ENCODE measurements around the gene BCAS3.

DNA sequence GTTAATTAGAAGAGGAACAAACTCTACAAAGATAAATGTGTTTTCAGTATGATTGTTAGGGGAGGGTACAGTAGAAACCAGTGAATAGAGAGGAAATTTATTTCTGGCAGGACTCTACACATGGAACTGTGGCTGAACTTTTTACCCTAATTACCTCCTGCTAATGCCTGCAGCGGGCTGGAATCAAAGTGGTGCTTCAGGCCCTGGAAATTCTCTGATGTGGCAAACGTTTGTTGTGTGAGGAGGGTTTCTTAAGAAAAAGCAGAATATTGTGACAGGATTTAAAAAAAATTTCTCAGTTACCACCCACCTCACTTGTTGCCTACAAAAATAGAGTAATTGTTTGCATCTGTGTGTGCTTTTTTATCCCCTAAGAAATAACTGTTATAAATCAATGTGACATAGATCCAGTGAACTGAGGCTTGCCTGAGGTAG, 154.5 kb downstream of the BCAS3 start:
- TF ChIP-seq, protein P1, sequence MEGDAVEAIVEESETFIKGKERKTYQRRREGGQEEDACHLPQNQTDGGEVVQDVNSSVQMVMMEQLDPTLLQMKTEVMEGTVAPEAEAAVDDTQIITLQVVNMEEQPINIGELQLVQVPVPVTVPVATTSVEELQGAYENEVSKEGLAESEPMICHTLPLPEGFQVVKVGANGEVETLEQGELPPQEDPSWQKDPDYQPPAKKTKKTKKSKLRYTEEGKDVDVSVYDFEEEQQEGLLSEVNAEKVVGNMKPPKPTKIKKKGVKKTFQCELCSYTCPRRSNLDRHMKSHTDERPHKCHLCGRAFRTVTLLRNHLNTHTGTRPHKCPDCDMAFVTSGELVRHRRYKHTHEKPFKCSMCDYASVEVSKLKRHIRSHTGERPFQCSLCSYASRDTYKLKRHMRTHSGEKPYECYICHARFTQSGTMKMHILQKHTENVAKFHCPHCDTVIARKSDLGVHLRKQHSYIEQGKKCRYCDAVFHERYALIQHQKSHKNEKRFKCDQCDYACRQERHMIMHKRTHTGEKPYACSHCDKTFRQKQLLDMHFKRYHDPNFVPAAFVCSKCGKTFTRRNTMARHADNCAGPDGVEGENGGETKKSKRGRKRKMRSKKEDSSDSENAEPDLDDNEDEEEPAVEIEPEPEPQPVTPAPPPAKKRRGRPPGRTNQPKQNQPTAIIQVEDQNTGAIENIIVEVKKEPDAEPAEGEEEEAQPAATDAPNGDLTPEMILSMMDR (IDR thresholded peaks at IDR 0.05) = no peak
- TF ChIP-seq POLR2A (IDR thresholded peaks at IDR 0.05) = no peak
